NCI-H2081 (cell line): ENCODE results near the gene MYH9.
"Not testable (repeated sequence)": the region's sequence is repeated elsewhere in the genome, so short reads cannot be mapped to it uniquely, and the experiment has no call there.

Experiments
- DNase-seq, 2 experiments: peaks; one replicate each; lab custom pipeline; 2025; lab: John Stamatoyannopoulos, UW

The MYH9 gene

GRCh38 chr22:36291831-36292740 is 95.7 kb downstream of the MYH9 start:
- no peak for DNase-seq

- not testable (repeated sequence) for DNase-seq
Measured at GRCh38 chr22:36290391-36291075, 97.2 kb downstream of the MYH9 start.

GRCh38 chr22:36289948-36290371 is 97.8 kb downstream of the MYH9 start:
- not testable (repeated sequence) for DNase-seq

GRCh38 chr22:36289406-36289870 is 98.3 kb downstream of the MYH9 start:
- DNase-seq, result no peak

GRCh38 chr22:36288571-36289405 is 99.0 kb downstream of the MYH9 start:
- DNase-seq, result no peak

GRCh38 chr22:36287881-36288515 is 99.8 kb downstream of the MYH9 start:
- DNase-seq, result no peak

GRCh38 chr22:36286096-36286957 is 101.4 kb downstream of the MYH9 start:
- DNase-seq, result peak; percentile 46 to 55

- no peak for DNase-seq
Measured at GRCh38 chr22:36285545-36285944, 102.2 kb downstream of the MYH9 start.

- DNase-seq, result no peak
Measured at GRCh38 chr22:36285017-36285416, 102.8 kb downstream of the MYH9 start.

GRCh38 chr22:36284171-36284571 is 103.6 kb downstream of the MYH9 start:
- no peak for DNase-seq

GRCh38 chr22:36282328-36282831 is 105.4 kb downstream of the MYH9 start:
- no peak for DNase-seq

- no peak for DNase-seq
Measured at GRCh38 chr22:36281781-36282327, 105.9 kb downstream of the MYH9 start.

GRCh38 chr22:36280379-36280778 is 107.4 kb downstream of the MYH9 start:
- no peak for DNase-seq

- no peak for DNase-seq
Measured at GRCh38 chr22:36279219-36279666, 108.5 kb downstream of the MYH9 start.

- peak; percentile 11 to 40 for DNase-seq
Measured at GRCh38 chr22:36277482-36278291, 110.1 kb downstream of the MYH9 start.

- no peak for DNase-seq
Measured at GRCh38 chr22:36274531-36274930, 113.2 kb downstream of the MYH9 start.

- not testable (repeated sequence) for DNase-seq
Measured at GRCh38 chr22:36271951-36272350, 115.8 kb downstream of the MYH9 start.

GRCh38 chr22:36271231-36271630 is 116.5 kb downstream of the MYH9 start:
- not testable (repeated sequence) for DNase-seq

GRCh38 chr22:36267896-36268485 is 119.8 kb downstream of the MYH9 start:
- DNase-seq, result no peak
